Measurements from ENCODE around the gene EPS8. TPM values are rescaled to one million over a fixed set of nuclear protein-coding genes. Genes with fewer than 3 reads are reported as not detected.

EPS8 gene
- total and polyA plus RNA-seq, 7 donors: 47.7 to 132 (median 108) TPM

DNA sequence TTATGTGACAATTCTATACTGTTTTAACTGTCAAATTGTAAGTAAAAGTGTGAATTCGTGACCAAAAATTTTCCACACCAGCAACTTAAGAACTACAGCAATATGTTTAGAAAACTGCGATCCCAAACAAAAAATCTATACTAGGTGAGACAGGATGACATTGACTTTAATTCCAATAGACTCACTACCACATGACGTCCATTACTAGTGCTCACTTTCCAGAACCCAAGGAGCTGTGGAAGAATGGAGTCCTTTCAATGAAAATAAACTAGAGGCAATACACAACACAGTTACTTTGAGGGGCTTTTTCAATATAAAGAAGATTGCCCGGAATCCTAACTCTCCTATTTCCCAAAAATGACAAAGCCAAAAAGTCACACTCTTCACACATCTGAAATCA is 1.4 kb downstream of the EPS8 start:
- Histone ChIP-seq H3K4me1 (peaks cover 0 to 51% (median 23%) of the 10 kb centered on the region in 4 donors), H3K9me3 (no peaks in the 10 kb centered on the region), H3K27ac (peak overlapping the region; percentile 94 to 97 (median 94)), H3K36me3 (no peaks in the 10 kb centered on the region), H3K4me3 (peak overlapping the region; percentile 63 to 91 (median 83)), H3K27me3 (no peaks in the 10 kb centered on the region)
- WGBS, 2 donors: 8 to 52% methylated on average over 4 of the region's 4 CpGs
- no peak for TF ChIP-seq POLR2AphosphoS5 (IDR thresholded peaks at IDR 0.05)
- TF ChIP-seq POLR2A (IDR thresholded peaks at IDR 0.05): no peak
- TF ChIP-seq, protein P1, sequence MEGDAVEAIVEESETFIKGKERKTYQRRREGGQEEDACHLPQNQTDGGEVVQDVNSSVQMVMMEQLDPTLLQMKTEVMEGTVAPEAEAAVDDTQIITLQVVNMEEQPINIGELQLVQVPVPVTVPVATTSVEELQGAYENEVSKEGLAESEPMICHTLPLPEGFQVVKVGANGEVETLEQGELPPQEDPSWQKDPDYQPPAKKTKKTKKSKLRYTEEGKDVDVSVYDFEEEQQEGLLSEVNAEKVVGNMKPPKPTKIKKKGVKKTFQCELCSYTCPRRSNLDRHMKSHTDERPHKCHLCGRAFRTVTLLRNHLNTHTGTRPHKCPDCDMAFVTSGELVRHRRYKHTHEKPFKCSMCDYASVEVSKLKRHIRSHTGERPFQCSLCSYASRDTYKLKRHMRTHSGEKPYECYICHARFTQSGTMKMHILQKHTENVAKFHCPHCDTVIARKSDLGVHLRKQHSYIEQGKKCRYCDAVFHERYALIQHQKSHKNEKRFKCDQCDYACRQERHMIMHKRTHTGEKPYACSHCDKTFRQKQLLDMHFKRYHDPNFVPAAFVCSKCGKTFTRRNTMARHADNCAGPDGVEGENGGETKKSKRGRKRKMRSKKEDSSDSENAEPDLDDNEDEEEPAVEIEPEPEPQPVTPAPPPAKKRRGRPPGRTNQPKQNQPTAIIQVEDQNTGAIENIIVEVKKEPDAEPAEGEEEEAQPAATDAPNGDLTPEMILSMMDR (IDR thresholded peaks at IDR 0.05): no peak
- no peak for TF ChIP-seq EP300 (IDR thresholded peaks at IDR 0.05)
- intact Hi-C loops (cut with DNase I): loop anchor here (5.0 to 10.0 kb wide), 2 partner anchors 95 to 513 kb away; no protein-coding TSS in a partner anchor
- DNase-seq: no peak

DNA sequence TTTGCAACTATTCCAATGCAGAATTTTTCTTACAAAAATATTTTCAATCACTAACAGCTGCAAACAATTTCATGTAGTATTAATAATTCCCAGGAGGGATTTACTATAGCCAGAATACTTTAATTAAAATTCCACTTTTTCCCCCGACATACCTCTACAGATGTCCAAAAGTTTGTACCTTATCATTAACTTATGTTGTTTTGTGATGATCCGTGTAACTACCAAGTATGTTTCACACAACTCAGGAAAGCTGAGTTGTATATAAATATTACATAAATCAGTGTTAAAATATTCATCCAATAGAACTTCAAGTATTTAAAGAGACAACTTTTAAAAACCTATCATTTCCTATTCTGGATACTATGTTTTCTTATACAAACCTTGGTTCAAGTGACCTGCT is 2.4 kb downstream of the EPS8 start:
- peak overlapping the region in 2 of 4 donors; percentile 63 to 90 for H3K4me3 ChIP-seq
- intact Hi-C loops (cut with DNase I): loop anchor here (5.0 to 10.0 kb wide), 2 partner anchors 94 to 512 kb away; no protein-coding TSS in a partner anchor
- 17 to 62% methylated on average over 2 of the region's 2 CpGs for whole genome bisulfite sequencing, 2 donors
- TF ChIP-seq POLR2AphosphoS5 (IDR thresholded peaks at IDR 0.05): no peak
- TF ChIP-seq, protein P1 (IDR thresholded peaks at IDR 0.05): no peak
- no peak for TF ChIP-seq EP300 (IDR thresholded peaks at IDR 0.05)
- no peak for TF ChIP-seq POLR2A (IDR thresholded peaks at IDR 0.05)
- peak overlapping the region in 3 of 4 donors; percentile 94 to 97 (median 95) for H3K27ac ChIP-seq
- peaks cover 0 to 51% (median 25%) of the 10 kb centered on the region in 4 donors for H3K4me1 ChIP-seq
- H3K27me3 ChIP-seq: no peaks in the 10 kb centered on the region
- H3K9me3 ChIP-seq: no peaks in the 10 kb centered on the region
- H3K36me3 ChIP-seq: peaks cover 0 to 4% (median 0%) of the 10 kb centered on the region in 4 donors
- DNase-seq: no peak

DNA sequence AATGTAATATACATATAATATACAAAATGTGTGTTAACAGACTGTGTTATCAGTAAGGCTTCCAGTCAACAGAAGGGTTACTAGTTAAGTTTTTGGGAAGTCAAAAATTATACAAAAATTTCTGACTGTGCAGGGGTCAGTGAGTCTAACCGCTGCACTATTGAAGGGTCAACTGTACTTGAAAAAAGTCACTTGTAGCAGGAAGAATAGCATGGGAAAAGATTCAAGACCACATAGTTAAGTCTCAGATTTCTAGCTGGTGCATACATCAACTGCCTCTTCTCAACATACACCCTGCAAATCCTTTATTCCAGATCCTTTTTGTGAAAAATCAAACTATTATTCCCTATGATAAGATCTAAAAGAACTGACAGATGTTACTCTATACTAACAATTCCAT is 5.9 kb downstream of the EPS8 start:
- Histone ChIP-seq H3K4me3 (no peak overlapping the region), H3K27ac (no peak overlapping the region), H3K36me3 (peaks cover 0 to 6% (median 0%) of the 10 kb centered on the region in 4 donors), H3K4me1 (peaks cover 0 to 68% (median 42%) of the 10 kb centered on the region in 4 donors), H3K9me3 (no peaks in the 10 kb centered on the region), H3K27me3 (no peaks in the 10 kb centered on the region)
- TF ChIP-seq, protein P1 (IDR thresholded peaks at IDR 0.05): no peak
- TF ChIP-seq POLR2A (IDR thresholded peaks at IDR 0.05): no peak
- no peak for TF ChIP-seq EP300 (IDR thresholded peaks at IDR 0.05)
- no peak for TF ChIP-seq POLR2AphosphoS5 (IDR thresholded peaks at IDR 0.05)
- 87 to 93% methylated on average over 1 of the region's 1 CpG for WGBS, 2 donors
- DNase-seq: no peak
- intact Hi-C loops (cut with DNase I): loop anchor here (10.0 kb wide), 1 partner anchor 508 kb away; no protein-coding TSS in a partner anchor

DNA sequence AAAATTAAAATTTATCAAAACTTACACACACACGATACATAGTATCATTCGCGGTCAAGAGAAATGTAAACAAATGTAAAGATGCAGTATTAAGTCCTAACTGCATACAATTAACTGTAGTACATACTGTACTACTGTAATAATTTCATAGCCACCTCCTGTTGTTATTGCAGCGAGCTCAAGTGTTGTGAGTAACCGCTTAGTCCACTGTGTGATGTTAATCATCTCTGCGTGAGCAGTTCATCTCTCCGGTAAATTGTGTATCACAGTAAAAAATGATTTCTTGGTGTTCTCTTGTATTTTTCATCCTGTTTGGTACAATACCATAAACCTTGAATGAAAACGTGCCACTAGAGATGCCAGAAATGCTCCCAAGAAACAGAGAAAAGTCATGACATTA is 6.5 kb downstream of the EPS8 start:
- H3K4me3 ChIP-seq: no peak overlapping the region
- DNase-seq: no peak
- H3K36me3 ChIP-seq: peaks cover 0 to 6% (median 0%) of the 10 kb centered on the region in 4 donors
- no peak overlapping the region for H3K27ac ChIP-seq
- H3K4me1 ChIP-seq: peaks cover 0 to 72% (median 43%) of the 10 kb centered on the region in 4 donors
- H3K27me3 ChIP-seq: no peaks in the 10 kb centered on the region
- intact Hi-C loops (cut with DNase I): loop anchor here (10.0 kb wide), 1 partner anchor 508 kb away; no protein-coding TSS in a partner anchor
- no peaks in the 10 kb centered on the region for H3K9me3 ChIP-seq
- WGBS, 2 donors: 83% methylated on average over 8 of the region's 8 CpGs
- TF ChIP-seq EP300 (IDR thresholded peaks at IDR 0.05) (no peak), POLR2AphosphoS5 (IDR thresholded peaks at IDR 0.05) (no peak), POLR2A (IDR thresholded peaks at IDR 0.05) (no peak)
- TF ChIP-seq, protein P1 (IDR thresholded peaks at IDR 0.05): no peak

Measured in sigmoid colon (tissue), 7 donors.